ENCODE measurements around the gene C19orf67. TPM values are rescaled to one million over a fixed set of nuclear protein-coding genes. Genes with fewer than 3 reads are reported as not detected.

The C19orf67 gene
- polyA plus RNA-seq, 3 donors from 2014 or later = not detected

DNA sequence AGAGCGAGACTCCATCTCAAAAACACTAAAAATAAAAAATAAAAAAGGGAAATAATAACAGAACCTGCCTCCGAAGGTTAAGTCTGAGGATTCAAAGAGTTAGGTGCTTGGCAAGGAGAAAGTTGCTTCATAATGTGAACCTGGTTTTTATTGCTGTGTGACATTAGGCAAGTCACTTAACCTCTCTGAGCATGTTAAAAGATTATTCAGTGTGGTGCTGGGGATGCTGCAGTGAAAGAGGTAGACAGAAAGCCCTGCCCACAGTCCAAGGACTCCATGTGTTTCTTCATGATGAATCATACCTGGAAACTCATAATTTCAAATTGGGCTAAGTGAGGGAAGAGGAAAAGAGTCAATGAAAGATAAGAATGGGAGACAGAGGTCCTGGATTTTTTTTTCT, 51.6 kb downstream of the C19orf67 start:
- H3K4me1 Mint-ChIP-seq = peaks cover 32 to 48% of the 10 kb centered on the region in 2 donors
- peak overlapping the region; percentile 70 to 86 (median 82) for H3K27ac Mint-ChIP-seq
- H3K9me3 Mint-ChIP-seq = no peaks in the 10 kb centered on the region
- H3K36me3 Mint-ChIP-seq = peaks cover 7 to 11% (median 8%) of the 10 kb centered on the region in 3 donors
- peaks cover 8 to 15% (median 10%) of the 10 kb centered on the region in 3 donors for H3K27me3 Mint-ChIP-seq (ENCODE audit: low read depth in 3 of 3)
- peak overlapping the region; percentile 29 to 72 (median 62) for H3K4me3 Mint-ChIP-seq
- no peak for DNase-seq

- Mint-ChIP-seq H3K27me3 (ENCODE audit: low read depth in 3 of 3) (peaks cover 8 to 16% (median 13%) of the 10 kb centered on the region in 3 donors), H3K4me1 (peaks cover 31 to 45% of the 10 kb centered on the region in 2 donors), H3K9me3 (no peaks in the 10 kb centered on the region), H3K36me3 (peaks cover 7 to 9% (median 8%) of the 10 kb centered on the region in 3 donors), H3K4me3 (peak within 1 kb of the TSS; percentile 95 to 97 (median 96)), H3K27ac (peak within 1 kb of the TSS; percentile 91 to 98 (median 96))
- peak; percentile 87 to 88 (median 88) for DNase-seq
Observed at GRCh38 chr19:14031719-14032480, 53.7 kb downstream of the C19orf67 start, which contains the start of gene IL27RA. IL27RA (plus strand) TSS chr19:14031762; CDS start chr19:14031873, 111 bp downstream.

Other genes starting within 250 kb of the C19orf67 start
- not detected for gene NANOS3, start 208.6 kb downstream of the C19orf67 start, polyA plus RNA-seq
- gene BRME1, start 179.7 kb downstream of the C19orf67 start, polyA plus RNA-seq = 10 to 100 TPM in 1 of 3 donors, 1 to 10 TPM in 2; 2.7 to 12.2 (median 6.9) TPM
- 10 to 100 TPM in 1 of 3 donors, 1 to 10 TPM in 2; 1.5 to 19.2 (median 5.8) TPM for gene CC2D1A, start 179.6 kb downstream of the C19orf67 start, polyA plus RNA-seq
- not detected for gene PODNL1, start 147.4 kb downstream of the C19orf67 start, polyA plus RNA-seq
- 1 to 10 TPM; 2.4 to 9.4 (median 4.2) TPM for gene DCAF15, start 133.3 kb downstream of the C19orf67 start, polyA plus RNA-seq
- 1 to 10 TPM in 1 of 3 donors, under 1 TPM in 2; 0.21 to 1.5 (median 0.66) TPM for gene RFX1, start 79.5 kb downstream of the C19orf67 start, polyA plus RNA-seq
- gene RLN3, start 57.6 kb downstream of the C19orf67 start, polyA plus RNA-seq = not detected
- 10 to 100 TPM; 58.6 to 86.4 (median 69.9) TPM for gene IL27RA, start 54.0 kb downstream of the C19orf67 start, polyA plus RNA-seq
- not detected for gene PALM3, start 23.7 kb downstream of the C19orf67 start, polyA plus RNA-seq
- gene MISP3, start 13.0 kb downstream of the C19orf67 start, polyA plus RNA-seq = 1 to 10 TPM in 2 of 3 donors, under 1 TPM in 1; 0.62 to 2.9 (median 2.1) TPM
- 1 to 10 TPM in 2 of 3 donors, not detected in 1; 1.6 to 3.1 TPM for gene SAMD1, start 5.0 kb upstream of the C19orf67 start, polyA plus RNA-seq
- gene PRKACA, start 32.0 kb upstream of the C19orf67 start, polyA plus RNA-seq = 1 to 10 TPM in 2 of 3 donors, under 1 TPM in 1; 0.64 to 1.7 (median 1.4) TPM
- gene ASF1B, start 50.8 kb upstream of the C19orf67 start, polyA plus RNA-seq = 10 to 100 TPM in 1 of 3 donors, 1 to 10 TPM in 2; 7.0 to 11.8 (median 9.7) TPM
- 1 to 10 TPM in 1 of 3 donors, under 1 TPM in 2; 0.52 to 2.1 (median 0.53) TPM for gene ADGRL1, start 120.4 kb upstream of the C19orf67 start, polyA plus RNA-seq

Data from immature natural killer cell (primary cell).